HFF-Myc (cell line): ENCODE data around the gene PDXK.
"Not testable (repeated sequence)": the region's sequence is repeated elsewhere in the genome, so short reads cannot be mapped to it uniquely, and the experiment has no call there.

Source experiments
- DNase-seq: peaks from one replicate; pipeline ENCODE4 v3.0.0-alpha.2; 2011; ENCODE audit warnings: low read depth; ENCODE audit errors: extremely low read depth
- H3K4me3 ChIP-seq: replicated peaks from 2 replicates; pipeline ENCODE4 v1.5.1; 2011; ENCODE audit warnings: low read depth, mild to moderate bottlenecking, control low read depth, low read length
- CTCF ChIP-seq: IDR thresholded peaks from 2 replicates; pipeline ENCODE4 v1.5.1; 2012; ENCODE audit warnings: mild to moderate bottlenecking, low read depth, low read length, control low read depth; ENCODE audit errors: missing control alignments

PDXK gene

GRCh38 chr21:43707462-43707861 lies 11.5 kb upstream of the PDXK start:
- DNase-seq = no peak
- H3K4me3 ChIP-seq = no peak overlapping the region
- no peak for TF ChIP-seq CTCF

- H3K4me3 ChIP-seq = no peak overlapping the region
- TF ChIP-seq CTCF = no peak
Observed at GRCh38 chr21:43708745-43709381, 10.1 kb upstream of the PDXK start.

GRCh38 chr21:43712268-43712942 lies 6.5 kb upstream of the PDXK start:
- H3K4me3 ChIP-seq = no peak overlapping the region
- no peak for TF ChIP-seq CTCF
- DNase-seq = no peak

More at GRCh38 chr21:43708745-43709381, 10.1 kb upstream of the PDXK start:
- DNase-seq = no peak

- DNase-seq, H3K4me3 ChIP-seq: not testable (repeated sequence)
Observed at GRCh38 chr21:43713123-43713522, 5.8 kb upstream of the PDXK start.

GRCh38 chr21:43716376-43717165 lies 2.4 kb upstream of the PDXK start:
- H3K4me3 ChIP-seq = no peak overlapping the region
- DNase-seq = no peak
- no peak for TF ChIP-seq CTCF

GRCh38 chr21:43717166-43717853 lies 1.6 kb upstream of the PDXK start:
- no peak overlapping the region for H3K4me3 ChIP-seq
- DNase-seq = no peak
- TF ChIP-seq CTCF = no peak
